IMR-90 (cell line): ENCODE measurements around the gene ANKRD40CL. TPM values are rescaled to one million over a fixed set of nuclear protein-coding genes. Genes with fewer than 3 reads are reported as not detected.

Experiments used
- ATAC-seq: fragments of 200-7000 bp; cut with Tn5 transposase; 2 replicates; pipeline ENCODE4 v1.9.1; 2020; ENCODE audit warnings: low read depth, mild to moderate bottlenecking, moderate library complexity
- BruUV-seq: library from RNA; stranded (reverse); fragments of 400-500 nt; replicated peaks from 2 replicates; lab custom pipeline; 2021; lab: Mats Ljungman, UMichigan
- CTCF ChIA-PET: fragments of 300-600 bp; formaldehyde crosslinking; extraction: SDS; loops from one replicate; lab custom pipeline; 2021; ENCODE audit warnings: antibody characterized with exemption; lab: Yijun Ruan, JAX
- POLR2A ChIA-PET: fragments of 300-600 bp; sonication (Branson Sonifier 250); formaldehyde crosslinking; loops from one replicate; lab custom pipeline; 2022; ENCODE audit warnings: antibody characterized with exemption; ENCODE audit not compliant: unreplicated experiment; lab: Charles Lee
- DNase-seq: peaks from one replicate; pipeline ENCODE4 v3.0.0; 2013
- H2AFZ ChIP-seq: replicated peaks from 2 replicates; pipeline ENCODE3; 2013; ENCODE audit warnings: low read length, mild to moderate bottlenecking; ENCODE audit not compliant: poor library complexity
- H2AK5ac ChIP-seq: 2 replicates; pipeline ENCODE4 v1.6.1; 2013; ENCODE audit warnings: low read depth, low read length, inconsistent platforms
- H2AK9ac ChIP-seq: replicated peaks from 2 replicates; pipeline ENCODE3; 2013; ENCODE audit warnings: mild to moderate bottlenecking, low read depth, low read length, moderate library complexity; ENCODE audit not compliant: poor library complexity
- H2BK120ac ChIP-seq: 2 replicates; pipeline ENCODE4 v1.6.1; 2013; ENCODE audit warnings: low read depth, low read length, inconsistent platforms
- H2BK15ac ChIP-seq: 3 replicates; pipeline ENCODE4 v1.6.1; 2013; ENCODE audit warnings: low read depth, low read length, inconsistent platforms
- H2BK20ac ChIP-seq: 2 replicates; pipeline ENCODE4 v1.6.1; 2013; ENCODE audit warnings: low read depth, mild to moderate bottlenecking, inconsistent platforms, low read length, moderate library complexity
- H2BK5ac ChIP-seq: 2 replicates; pipeline ENCODE4 v1.6.1; 2013; ENCODE audit warnings: mild to moderate bottlenecking, low read depth, low read length, inconsistent platforms; ENCODE audit not compliant: poor library complexity, severe bottlenecking
- H3K14ac ChIP-seq: replicated peaks from 2 replicates; pipeline ENCODE4 v1.6.1; 2013; ENCODE audit warnings: low read depth, low read length, inconsistent platforms
- H3K18ac ChIP-seq: 2 replicates; pipeline ENCODE4 v1.6.1; 2013; ENCODE audit warnings: low read depth, low read length, control low read depth
- H3K23ac ChIP-seq: 2 replicates; pipeline ENCODE4 v1.6.1; 2013; ENCODE audit warnings: low read depth, low read length, inconsistent platforms
- H3K27ac ChIP-seq: 2 replicates; pipeline ENCODE4 v1.5.1; 2013; ENCODE audit warnings: mild to moderate bottlenecking, control low read depth, low read length; ENCODE audit not compliant: insufficient read depth
- H3K27me3 ChIP-seq: 2 replicates; pipeline ENCODE4 v1.6.1; 2013; ENCODE audit warnings: low read length; ENCODE audit not compliant: control insufficient read depth, insufficient read depth
- H3K36me3 ChIP-seq: 2 replicates; pipeline ENCODE4 v1.6.1; 2013; ENCODE audit warnings: low read length, mixed read lengths; ENCODE audit not compliant: control insufficient read depth, insufficient read depth
- H3K4ac ChIP-seq: 2 replicates; pipeline ENCODE4 v1.6.1; 2013; ENCODE audit warnings: low read depth, low read length, inconsistent platforms
- H3K4me1 ChIP-seq: 2 replicates; pipeline ENCODE4 v1.6.1; 2013; ENCODE audit warnings: low read length, mixed read lengths; ENCODE audit not compliant: control insufficient read depth, insufficient read depth
- H3K4me2 ChIP-seq: 2 replicates; pipeline ENCODE4 v1.6.1; 2013; ENCODE audit warnings: low read depth, mild to moderate bottlenecking, control low read depth, low read length, moderate library complexity
- H3K4me3 ChIP-seq: 2 replicates; pipeline ENCODE4 v1.5.1; 2013; ENCODE audit warnings: low read depth, mild to moderate bottlenecking, control low read depth, low read length, moderate library complexity; ENCODE audit not compliant: insufficient read depth
- H3K56ac ChIP-seq: 2 replicates; pipeline ENCODE4 v1.6.1; 2013; ENCODE audit warnings: low read length, inconsistent platforms; ENCODE audit not compliant: insufficient read depth; ENCODE audit errors: extremely low read depth
- H3K79me1 ChIP-seq, 2 experiments: 2 replicates each; pipeline ENCODE4 v1.6.1; 2013; ENCODE audit warnings: low read length in 2 of 2, inconsistent platforms in 1 of 2, low read depth in 1 of 2
- H3K9ac ChIP-seq: 2 replicates; pipeline ENCODE4 v1.6.1; 2013; ENCODE audit warnings: low read depth, low read length, control low read depth
- H3K9me1 ChIP-seq: 2 replicates; pipeline ENCODE4 v1.6.1; 2013; ENCODE audit warnings: low read length, inconsistent platforms; ENCODE audit not compliant: insufficient read depth
- H3K9me3 ChIP-seq: 2 replicates; pipeline ENCODE4 v1.6.1; 2013; ENCODE audit warnings: low read length; ENCODE audit not compliant: control insufficient read depth, insufficient read depth
- H4K20me1 ChIP-seq: 2 replicates; pipeline ENCODE4 v1.6.1; 2013; ENCODE audit warnings: low read length, inconsistent platforms; ENCODE audit not compliant: insufficient read depth
- H4K5ac ChIP-seq: 2 replicates; pipeline ENCODE4 v1.6.1; 2013; ENCODE audit warnings: mild to moderate bottlenecking, low read depth, low read length, control low read depth
- H4K8ac ChIP-seq, 2 experiments: 2 replicates each; pipeline ENCODE4 v1.6.1; 2013; ENCODE audit warnings: low read depth in 2 of 2, low read length in 2 of 2, control low read depth in 1 of 2, inconsistent platforms in 1 of 2
- H4K91ac ChIP-seq: 2 replicates; pipeline ENCODE4 v1.6.1; 2013; ENCODE audit warnings: low read depth, low read length, inconsistent platforms; ENCODE audit not compliant: insufficient read depth
- BHLHE40 ChIP-seq: fragments of 150-350 bp; IDR thresholded peaks from 2 replicates; pipeline ENCODE4 v1.6.1; 2016; ENCODE audit warnings: mild to moderate bottlenecking, low read depth, low read length
- CEBPB ChIP-seq: IDR thresholded peaks from 2 replicates; pipeline ENCODE4 v1.6.1; 2012; ENCODE audit warnings: low read depth, low read length, improper control_type of control experiment
- MAFK ChIP-seq: IDR thresholded peaks from 2 replicates; pipeline ENCODE4 v1.6.1; 2012; ENCODE audit warnings: low read depth, low read length, improper control_type of control experiment
- MXI1 ChIP-seq: IDR thresholded peaks from 2 replicates; pipeline ENCODE4 v1.6.1; 2012; ENCODE audit warnings: low read depth, mild to moderate bottlenecking, low read length, moderate library complexity, borderline replicate concordance
- RAD21 ChIP-seq: IDR thresholded peaks from 2 replicates; pipeline ENCODE4 v1.6.1; 2012; ENCODE audit warnings: low read length, improper control_type of control experiment
- RFX5 ChIP-seq: IDR thresholded peaks from 2 replicates; pipeline ENCODE4 v1.8.0; 2012; ENCODE audit warnings: low read depth, mild to moderate bottlenecking, low read length, moderate library complexity
- WGBS, 2 experiments: methylation state at CpG; one replicate each; pipeline versions ENCODE4 v1.1.5 to v1.1.7; 2013; ENCODE audit warnings: missing lambda C conversion rate in 2 of 2; ENCODE audit not compliant: insufficient read length in 1 of 2; ENCODE audit errors: extremely low coverage in 2 of 2; 5-methylcytosine and 5-hydroxymethylcytosine counted together
- dilution Hi-C: fragments of 300-500 bp; cut with HindIII; formaldehyde crosslinking; loops from one replicate; pipeline ENCODE4 v1.14.3; 2018; ENCODE audit warnings: low sequenced_read_pairs; ENCODE audit not compliant: unreplicated experiment
- in situ Hi-C: fragments of 300-500 bp; cut with MboI; formaldehyde crosslinking; loops from 3 replicates; pipeline ENCODE4 v1.14.3; 2019; ENCODE audit warnings: low sequenced_read_pairs, inconsistent platforms, mixed read lengths
- intact Hi-C: fragments of 100-400 bp; cut with micrococcal nuclease; formaldehyde crosslinking; loops from 2 replicates; pipeline ENCODE4 v1.10.0; 2022
- polyA plus RNA-seq, 3 experiments: library from polyadenylated mRNA; depleted of rRNA; stranded (reverse); fragments of >200 nt; gene quantifications; 2 replicates each; pipeline ENCODE4 v1.2.3, GENCODE V29; 2012; ENCODE audit warnings: low replicate concordance in 1 of 3
- total RNA-seq: library from RNA; depleted of rRNA; stranded (reverse); fragments of >200 nt; gene quantifications from 2 replicates; pipeline ENCODE4 v1.2.3, GENCODE V29; 2012
- TF ChIP-seq, protein P1 (sequence below): conservative IDR thresholded peaks from 2 replicates; pipeline ENCODE4 v1.5.1; 2012; ENCODE audit warnings: mild to moderate bottlenecking, low read depth, low read length, improper control_type of control experiment
- TF ChIP-seq, protein P2 (sequence below): fragments of 150-350 bp; IDR thresholded peaks from 2 replicates; pipeline ENCODE4 v1.6.1; 2016; ENCODE audit warnings: low read depth, mild to moderate bottlenecking, low read length, moderate library complexity, borderline replicate concordance

ANKRD40CL gene
- total and polyA plus RNA-seq, 2 of the 4 experiments (the other 2 are of a cell fraction), result not detected

DNA sequence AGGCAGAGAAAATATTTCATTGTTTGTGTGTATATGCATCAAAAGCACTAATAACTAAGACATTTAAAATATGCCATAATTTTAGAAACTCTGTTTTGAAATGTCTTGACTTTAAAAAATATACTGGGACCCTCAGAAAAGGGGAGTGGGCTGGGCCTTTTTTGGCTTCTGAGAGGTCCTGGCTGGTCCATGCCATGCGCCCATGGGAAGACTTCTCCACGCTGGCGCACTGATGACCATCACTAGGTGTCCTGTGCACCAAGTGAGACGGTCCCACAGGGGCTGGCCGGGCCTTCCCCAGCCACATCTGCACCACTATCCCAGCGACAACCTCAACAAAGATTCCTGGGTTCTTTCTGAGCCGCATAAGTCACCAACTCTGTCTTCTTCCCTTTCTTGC, 41.1 kb upstream of the ANKRD40CL start:
- Histone ChIP-seq H2BK120ac (no peak overlapping the region), H3K56ac (no peak overlapping the region), H3K4me1 (no peaks in the 10 kb centered on the region), H3K23ac (no peak overlapping the region), H3K9me1 (no peaks in the 10 kb centered on the region), H3K9ac (no peak overlapping the region), H3K27me3 (peaks cover 33% of the 10 kb centered on the region), H4K8ac (no peak overlapping the region), H2BK20ac (no peak overlapping the region), H2BK5ac (no peak overlapping the region), H3K4me2 (no peak overlapping the region), H2AFZ (no peak overlapping the region), H4K91ac (no peak overlapping the region), H2AK9ac (no peak overlapping the region), H3K79me1 (no peaks in the 10 kb centered on the region), H3K9me3 (no peaks in the 10 kb centered on the region), H3K14ac (no peak overlapping the region), H2BK15ac (no peak overlapping the region), H3K36me3 (no peaks in the 10 kb centered on the region), H3K18ac (no peak overlapping the region), H2AK5ac (no peak overlapping the region), H4K5ac (no peak overlapping the region), H4K20me1 (no peaks in the 10 kb centered on the region), H3K4ac (no peak overlapping the region), H3K4me3 (no peak overlapping the region), H3K27ac (no peak overlapping the region)
- in situ Hi-C loops (no loop called here), intact Hi-C loops (no loop called here), dilution Hi-C loops (no loop called here)
- no peak for DNase-seq
- 76% methylated on average over 7 of the region's 7 CpGs; no CpG with 5 or more reads in 1 of the 2 experiments for WGBS, 2 experiments
- no peak for ATAC-seq
- ChIA-PET POLR2A (no interaction called here), CTCF (interaction anchor here (0.9 kb wide), 1 partner anchor 12 kb away, joined by 4 read pairs; no protein-coding TSS in a partner anchor)
- BruUV-seq, result no TSS peak
- TF ChIP-seq RFX5 (no peak), RAD21 (no peak), CEBPB (no peak), BHLHE40 (no peak), MXI1 (no peak), MAFK (no peak)
- TF ChIP-seq, protein P1, sequence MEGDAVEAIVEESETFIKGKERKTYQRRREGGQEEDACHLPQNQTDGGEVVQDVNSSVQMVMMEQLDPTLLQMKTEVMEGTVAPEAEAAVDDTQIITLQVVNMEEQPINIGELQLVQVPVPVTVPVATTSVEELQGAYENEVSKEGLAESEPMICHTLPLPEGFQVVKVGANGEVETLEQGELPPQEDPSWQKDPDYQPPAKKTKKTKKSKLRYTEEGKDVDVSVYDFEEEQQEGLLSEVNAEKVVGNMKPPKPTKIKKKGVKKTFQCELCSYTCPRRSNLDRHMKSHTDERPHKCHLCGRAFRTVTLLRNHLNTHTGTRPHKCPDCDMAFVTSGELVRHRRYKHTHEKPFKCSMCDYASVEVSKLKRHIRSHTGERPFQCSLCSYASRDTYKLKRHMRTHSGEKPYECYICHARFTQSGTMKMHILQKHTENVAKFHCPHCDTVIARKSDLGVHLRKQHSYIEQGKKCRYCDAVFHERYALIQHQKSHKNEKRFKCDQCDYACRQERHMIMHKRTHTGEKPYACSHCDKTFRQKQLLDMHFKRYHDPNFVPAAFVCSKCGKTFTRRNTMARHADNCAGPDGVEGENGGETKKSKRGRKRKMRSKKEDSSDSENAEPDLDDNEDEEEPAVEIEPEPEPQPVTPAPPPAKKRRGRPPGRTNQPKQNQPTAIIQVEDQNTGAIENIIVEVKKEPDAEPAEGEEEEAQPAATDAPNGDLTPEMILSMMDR, result no peak
- TF ChIP-seq, protein P2, sequence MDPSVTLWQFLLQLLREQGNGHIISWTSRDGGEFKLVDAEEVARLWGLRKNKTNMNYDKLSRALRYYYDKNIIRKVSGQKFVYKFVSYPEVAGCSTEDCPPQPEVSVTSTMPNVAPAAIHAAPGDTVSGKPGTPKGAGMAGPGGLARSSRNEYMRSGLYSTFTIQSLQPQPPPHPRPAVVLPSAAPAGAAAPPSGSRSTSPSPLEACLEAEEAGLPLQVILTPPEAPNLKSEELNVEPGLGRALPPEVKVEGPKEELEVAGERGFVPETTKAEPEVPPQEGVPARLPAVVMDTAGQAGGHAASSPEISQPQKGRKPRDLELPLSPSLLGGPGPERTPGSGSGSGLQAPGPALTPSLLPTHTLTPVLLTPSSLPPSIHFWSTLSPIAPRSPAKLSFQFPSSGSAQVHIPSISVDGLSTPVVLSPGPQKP, result no peak
